ENCODE measurements around the gene TMEM30B.

DNA sequence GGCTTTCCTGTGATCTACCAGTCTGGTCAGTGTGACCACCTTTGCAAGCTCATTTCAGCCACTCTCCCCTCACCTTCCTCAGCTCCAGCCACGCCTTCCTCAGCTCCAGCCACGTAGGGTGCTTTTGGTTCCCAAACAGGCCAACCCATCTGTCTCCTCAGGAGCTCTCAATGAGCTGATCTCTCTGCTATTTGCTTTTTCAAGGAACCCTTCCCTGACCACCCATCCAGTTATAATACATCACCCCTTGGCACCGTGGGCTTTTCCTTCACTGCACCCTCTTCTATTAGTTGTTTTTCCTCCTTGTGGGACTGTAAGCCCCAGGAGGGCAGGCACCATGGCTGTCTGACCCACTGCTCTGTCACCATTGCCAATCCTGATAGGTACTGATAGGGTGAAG is 37.9 kb upstream of the TMEM30B start:
- no peak for TF ChIP-seq POLR2AphosphoS5 (IDR thresholded peaks at IDR 0.05)
- TF ChIP-seq, protein P1, sequence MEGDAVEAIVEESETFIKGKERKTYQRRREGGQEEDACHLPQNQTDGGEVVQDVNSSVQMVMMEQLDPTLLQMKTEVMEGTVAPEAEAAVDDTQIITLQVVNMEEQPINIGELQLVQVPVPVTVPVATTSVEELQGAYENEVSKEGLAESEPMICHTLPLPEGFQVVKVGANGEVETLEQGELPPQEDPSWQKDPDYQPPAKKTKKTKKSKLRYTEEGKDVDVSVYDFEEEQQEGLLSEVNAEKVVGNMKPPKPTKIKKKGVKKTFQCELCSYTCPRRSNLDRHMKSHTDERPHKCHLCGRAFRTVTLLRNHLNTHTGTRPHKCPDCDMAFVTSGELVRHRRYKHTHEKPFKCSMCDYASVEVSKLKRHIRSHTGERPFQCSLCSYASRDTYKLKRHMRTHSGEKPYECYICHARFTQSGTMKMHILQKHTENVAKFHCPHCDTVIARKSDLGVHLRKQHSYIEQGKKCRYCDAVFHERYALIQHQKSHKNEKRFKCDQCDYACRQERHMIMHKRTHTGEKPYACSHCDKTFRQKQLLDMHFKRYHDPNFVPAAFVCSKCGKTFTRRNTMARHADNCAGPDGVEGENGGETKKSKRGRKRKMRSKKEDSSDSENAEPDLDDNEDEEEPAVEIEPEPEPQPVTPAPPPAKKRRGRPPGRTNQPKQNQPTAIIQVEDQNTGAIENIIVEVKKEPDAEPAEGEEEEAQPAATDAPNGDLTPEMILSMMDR (IDR thresholded peaks at IDR 0.05): no peak
- TF ChIP-seq POLR2A (IDR thresholded peaks at IDR 0.05): no peak

All from suprapubic skin (tissue), 4 donors.